Uterus (tissue), 4 donors: Measurements from ENCODE around the gene MEMO1. TPM values are rescaled to one million over a fixed set of nuclear protein-coding genes. Genes with fewer than 3 reads are reported as not detected.
"Not testable (repeated sequence)": the region's sequence is repeated elsewhere in the genome, so short reads cannot be mapped to it uniquely, and the experiment has no call there.

Source experiments
- DNase-seq, 2 donors: peaks; one replicate each; pipeline ENCODE4 v3.0.0-alpha.2; 2019 to 2020
- H3K27ac ChIP-seq, 2 donors: fragments of 200-600 bp; sonication (generic); 1 replicate in 1 of 2; 2 replicates in 1 of 2; pipeline ENCODE4 v1.5.1; 2016 to 2018
- H3K27me3 ChIP-seq, 2 donors: fragments of 200-600 bp; sonication (generic); one replicate each; pipeline ENCODE4 v1.5.1; 2018 to 2019; ENCODE audit warnings: control low read depth in 1 of 2
- H3K36me3 ChIP-seq, 2 donors: fragments of 200-600 bp; sonication (generic); one replicate each; pipeline ENCODE4 v1.5.1; 2019; ENCODE audit warnings: control low read depth in 1 of 2
- H3K4me1 ChIP-seq, 2 donors: fragments of 200-600 bp; sonication (generic); one replicate each; pipeline ENCODE4 v1.5.1; 2018 to 2019; ENCODE audit warnings: control low read depth in 1 of 2
- H3K4me3 ChIP-seq, 2 donors: fragments of 200-600 bp; sonication (generic); 1 replicate in 1 of 2; 2 replicates in 1 of 2; pipeline ENCODE4 v1.5.1; 2018 to 2019; ENCODE audit warnings: mild to moderate bottlenecking in 1 of 2
- H3K9me3 ChIP-seq, 2 donors: fragments of 200-600 bp; sonication (generic); one replicate each; pipeline ENCODE4 v1.5.1; 2019; ENCODE audit warnings: control low read depth in 1 of 2
- POLR2A ChIP-seq, 2 donors: fragments of 450-650 bp; IDR thresholded peaks; one replicate each; pipeline ENCODE4 v1.6.1; 2016; ENCODE audit warnings: antibody characterized with exemption in 2 of 2, mild to moderate bottlenecking in 1 of 2, moderate library complexity in 1 of 2
- intact Hi-C: fragments of 100-400 bp; cut with DNase I; formaldehyde crosslinking; loops from one replicate; pipeline ENCODE4 v1.15.1; 2023; ENCODE audit warnings: low total_unique reads
- total RNA-seq, 4 donors: library from RNA; depleted of rRNA in 3 of 4; stranded (reverse); fragments of >200 nt in 3 of 4; gene quantifications; one replicate each; pipeline versions ENCODE4 v1.1.0 to v1.2.4, GENCODE V29; 2014 to 2023
- TF ChIP-seq, protein P1 (sequence below), 4 experiments: fragments of 200-600 bp in 2 of 4; fragments of 450-650 bp in 2 of 4; sonication (generic) in 2 of 4; IDR thresholded peaks; one replicate each; pipeline ENCODE4 v1.5.1; 2016 to 2019; ENCODE audit warnings: antibody characterized with exemption in 4 of 4, mild to moderate bottlenecking in 2 of 4, moderate library complexity in 1 of 4
- donor health status: DM: yes; HTN: yes; CAD: no.

Gene MEMO1
- total RNA-seq, 4 donors from 2014 or later, result 7.9 to 51.1 (median 23.3) TPM

DNA sequence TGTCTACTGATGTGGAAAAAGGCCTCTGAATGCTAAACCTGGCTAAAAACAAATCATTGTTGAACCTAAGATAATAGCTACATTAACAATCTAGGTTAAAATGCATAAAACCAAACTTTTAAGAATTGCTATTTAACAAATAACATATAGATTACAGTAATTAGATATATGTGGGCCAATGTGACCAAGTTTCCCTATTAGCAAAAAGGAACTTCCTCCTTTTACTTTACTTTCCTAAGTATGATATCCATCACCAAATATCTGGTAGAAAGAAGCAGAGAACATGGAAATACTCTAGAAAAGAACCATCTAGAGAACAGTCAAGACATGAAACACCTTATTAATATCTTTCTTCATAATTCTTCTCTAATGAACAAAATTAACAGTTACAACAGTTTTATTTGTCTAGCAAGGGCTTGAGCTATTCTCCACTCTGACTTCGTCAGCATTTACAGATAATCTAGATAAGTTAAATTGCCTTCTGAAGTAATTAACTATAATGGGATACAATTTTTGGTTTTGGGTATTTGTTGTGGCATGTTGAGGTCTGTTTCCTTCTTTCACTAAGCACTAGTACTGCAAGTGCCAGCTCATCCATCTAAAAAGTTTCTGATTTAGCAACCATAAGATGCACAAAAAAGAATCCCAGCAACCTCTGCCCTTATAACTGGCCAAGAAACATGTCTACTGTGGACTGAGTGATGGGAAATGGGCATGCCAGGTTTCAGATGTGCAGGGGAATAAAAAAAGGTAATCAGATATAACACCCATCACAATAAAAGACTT, 53.3 kb downstream of the MEMO1 start:
- Histone ChIP-seq H3K4me3 (no peak overlapping the region), H3K27ac (no peak overlapping the region), H3K36me3 (no peaks in the 10 kb centered on the region), H3K4me1 (no peaks in the 10 kb centered on the region), H3K27me3 (no peaks in the 10 kb centered on the region), H3K9me3 (no peaks in the 10 kb centered on the region)
- intact Hi-C loops, result no loop called here
- no peak for TF ChIP-seq POLR2A (IDR thresholded peaks at IDR 0.05)
- DNase-seq, result no peak

DNA sequence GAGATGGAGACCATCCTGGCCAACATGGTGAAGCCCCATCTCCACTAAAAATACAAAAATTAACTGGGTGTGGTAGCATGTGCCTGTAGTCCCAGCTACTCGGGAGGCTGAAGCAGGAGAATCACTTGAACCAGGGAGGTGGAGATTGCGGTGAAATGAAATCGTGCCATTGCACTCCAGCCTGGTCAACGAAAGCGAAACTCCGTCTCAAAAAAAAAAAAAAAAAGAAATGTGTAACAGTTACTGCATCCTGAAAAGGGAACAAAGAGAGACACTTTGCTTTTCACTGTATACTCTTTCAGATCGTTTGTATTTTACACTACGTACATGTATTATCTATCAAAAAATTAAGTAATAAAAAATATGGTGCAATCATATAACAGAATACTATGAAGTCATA, 53.9 kb downstream of the MEMO1 start:
- H3K4me1 ChIP-seq, H3K27me3 ChIP-seq, DNase-seq, H3K36me3 ChIP-seq, H3K27ac ChIP-seq, intact Hi-C loops, H3K9me3 ChIP-seq, H3K4me3 ChIP-seq: not testable (repeated sequence)

- Histone ChIP-seq H3K9me3 (no peaks in the 10 kb centered on the region), H3K4me3 (no peak overlapping the region), H3K4me1 (no peaks in the 10 kb centered on the region), H3K27ac (no peak overlapping the region), H3K36me3 (no peaks in the 10 kb centered on the region), H3K27me3 (no peaks in the 10 kb centered on the region)
- DNase-seq, result no peak
- intact Hi-C loops, result no loop called here
- no peak for TF ChIP-seq POLR2A (IDR thresholded peaks at IDR 0.05)
- TF ChIP-seq, protein P1, sequence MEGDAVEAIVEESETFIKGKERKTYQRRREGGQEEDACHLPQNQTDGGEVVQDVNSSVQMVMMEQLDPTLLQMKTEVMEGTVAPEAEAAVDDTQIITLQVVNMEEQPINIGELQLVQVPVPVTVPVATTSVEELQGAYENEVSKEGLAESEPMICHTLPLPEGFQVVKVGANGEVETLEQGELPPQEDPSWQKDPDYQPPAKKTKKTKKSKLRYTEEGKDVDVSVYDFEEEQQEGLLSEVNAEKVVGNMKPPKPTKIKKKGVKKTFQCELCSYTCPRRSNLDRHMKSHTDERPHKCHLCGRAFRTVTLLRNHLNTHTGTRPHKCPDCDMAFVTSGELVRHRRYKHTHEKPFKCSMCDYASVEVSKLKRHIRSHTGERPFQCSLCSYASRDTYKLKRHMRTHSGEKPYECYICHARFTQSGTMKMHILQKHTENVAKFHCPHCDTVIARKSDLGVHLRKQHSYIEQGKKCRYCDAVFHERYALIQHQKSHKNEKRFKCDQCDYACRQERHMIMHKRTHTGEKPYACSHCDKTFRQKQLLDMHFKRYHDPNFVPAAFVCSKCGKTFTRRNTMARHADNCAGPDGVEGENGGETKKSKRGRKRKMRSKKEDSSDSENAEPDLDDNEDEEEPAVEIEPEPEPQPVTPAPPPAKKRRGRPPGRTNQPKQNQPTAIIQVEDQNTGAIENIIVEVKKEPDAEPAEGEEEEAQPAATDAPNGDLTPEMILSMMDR (IDR thresholded peaks at IDR 0.05), result no peak
These were observed 54.5 kb downstream of the MEMO1 start for GRCh38 chr2:31956312-31956711.

- H3K36me3 ChIP-seq, H3K9me3 ChIP-seq, H3K27me3 ChIP-seq, H3K27ac ChIP-seq, H3K4me3 ChIP-seq, H3K4me1 ChIP-seq, intact Hi-C loops, DNase-seq: not testable (repeated sequence)
These were observed 57.7 kb downstream of the MEMO1 start for GRCh38 chr2:31953095-31953494.

DNA sequence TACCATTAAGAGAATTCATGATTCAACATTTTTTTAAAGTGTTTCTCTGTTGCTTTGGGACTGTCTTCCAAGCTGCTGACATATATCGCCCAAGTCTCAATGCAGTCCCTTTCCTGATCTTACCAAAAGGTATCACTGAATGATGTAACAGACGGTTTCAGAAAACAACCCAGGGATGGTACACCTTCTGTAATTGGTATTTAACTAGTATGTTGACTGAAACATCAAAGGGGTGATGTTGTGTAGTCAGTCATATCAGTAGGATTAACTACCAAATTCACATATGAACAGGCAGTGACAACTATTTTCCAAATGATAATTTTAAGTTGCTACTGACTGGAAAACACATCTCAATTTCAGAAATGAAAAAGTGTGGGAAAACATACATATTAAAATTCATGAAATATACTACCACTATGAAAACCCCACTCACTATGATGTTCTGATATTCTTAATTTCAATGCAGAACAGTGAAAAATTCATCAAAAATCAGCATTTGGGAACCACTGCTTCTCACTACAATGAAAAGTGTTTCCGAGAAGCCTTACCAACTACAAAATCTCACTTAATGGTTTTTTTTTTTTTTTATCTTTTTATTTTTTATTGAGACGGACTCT, 59.8 kb downstream of the MEMO1 start:
- H3K27me3 ChIP-seq, result no peaks in the 10 kb centered on the region
- no peaks in the 10 kb centered on the region for H3K4me1 ChIP-seq
- no peak for DNase-seq
- intact Hi-C loops, result no loop called here
- no peaks in the 10 kb centered on the region for H3K36me3 ChIP-seq
- no peak overlapping the region for H3K27ac ChIP-seq
- no peak overlapping the region for H3K4me3 ChIP-seq
- TF ChIP-seq, protein P1 (IDR thresholded peaks at IDR 0.05), result no peak
- TF ChIP-seq POLR2A (IDR thresholded peaks at IDR 0.05), result no peak
- no peaks in the 10 kb centered on the region for H3K9me3 ChIP-seq

- H3K4me3 ChIP-seq, result no peak overlapping the region
- TF ChIP-seq, protein P1 (IDR thresholded peaks at IDR 0.05), result no peak
- intact Hi-C loops, result no loop called here
- H3K27me3 ChIP-seq, result no peaks in the 10 kb centered on the region
- H3K27ac ChIP-seq, result no peak overlapping the region
- no peaks in the 10 kb centered on the region for H3K9me3 ChIP-seq
- DNase-seq, result no peak
- H3K4me1 ChIP-seq, result no peaks in the 10 kb centered on the region
- no peaks in the 10 kb centered on the region for H3K36me3 ChIP-seq
These were observed 62.9 kb downstream of the MEMO1 start for GRCh38 chr2:31947871-31948270.
